Caco-2 (cell line): Measurements from ENCODE around the gene NADK. TPM values are rescaled to one million over a fixed set of nuclear protein-coding genes. Genes with fewer than 3 reads are reported as not detected.

ENCODE experiments used
- BruUV-seq: library from RNA; stranded (reverse); fragments of 400-500 nt; replicated peaks from 2 replicates; lab custom pipeline; 2021; lab: Mats Ljungman, UMichigan
- CTCF ChIA-PET: fragments of 300-600 bp; sonication (Branson Sonifier 250); formaldehyde crosslinking; loops from one replicate; lab custom pipeline; 2022; ENCODE audit warnings: antibody characterized with exemption; lab: Charles Lee
- POLR2A ChIA-PET: fragments of 300-600 bp; sonication (Branson Sonifier 250); formaldehyde crosslinking; loops from one replicate; lab custom pipeline; 2022; ENCODE audit warnings: antibody characterized with exemption; lab: Charles Lee
- DNase-seq, 2 experiments: peaks; one replicate each; pipeline versions ENCODE4 v3.0.0 to v3.0.0-alpha.2; 2020 to 2022
- H3K27me3 ChIP-seq: replicated peaks from 2 replicates; pipeline ENCODE4 v1.6.0; 2011; ENCODE audit warnings: low read length; ENCODE audit not compliant: control insufficient read depth, insufficient read depth
- H3K36me3 ChIP-seq: 2 replicates; pipeline ENCODE4 v1.5.1; 2011; ENCODE audit warnings: low read length; ENCODE audit not compliant: control insufficient read depth, insufficient read depth
- H3K4me1 ChIP-seq: fragments of 250-450 bp; sonication (Bioruptor Pico); 2 replicates; pipeline ENCODE4 v1.5.1; 2020; ENCODE audit warnings: mild to moderate bottlenecking
- H3K4me3 ChIP-seq: 2 replicates; pipeline ENCODE4 v1.5.1; 2011; ENCODE audit warnings: low read depth, mild to moderate bottlenecking, control low read depth, low read length
- H3K9me3 ChIP-seq: fragments of 250-450 bp; sonication (Bioruptor Pico); 2 replicates; pipeline ENCODE4 v1.5.1; 2020; ENCODE audit warnings: mild to moderate bottlenecking, moderate library complexity
- H3K27ac Mint-ChIP-seq: one replicate; pipeline ENCODE4 v1.8.0; 2022; ENCODE audit warnings: mixed read lengths; ENCODE audit not compliant: unreplicated experiment
- H3K27me3 Mint-ChIP-seq: one replicate; pipeline ENCODE4 v1.8.0; 2022; ENCODE audit warnings: mixed read lengths; ENCODE audit not compliant: insufficient read depth, unreplicated experiment
- H3K36me3 Mint-ChIP-seq: one replicate; pipeline ENCODE4 v1.8.0; 2022; ENCODE audit warnings: mild to moderate bottlenecking, mixed read lengths; ENCODE audit not compliant: insufficient read depth, unreplicated experiment
- H3K4me1 Mint-ChIP-seq: one replicate; pipeline ENCODE4 v1.8.0; 2022; ENCODE audit warnings: low read depth, mixed read lengths; ENCODE audit not compliant: unreplicated experiment
- H3K4me3 Mint-ChIP-seq: one replicate; pipeline ENCODE4 v1.8.0; 2022; ENCODE audit warnings: mild to moderate bottlenecking, moderate library complexity, mixed read lengths; ENCODE audit not compliant: unreplicated experiment
- H3K9me3 Mint-ChIP-seq: one replicate; pipeline ENCODE4 v1.8.0; 2022; ENCODE audit warnings: mixed read lengths; ENCODE audit not compliant: unreplicated experiment
- CTCF ChIP-seq, 2 experiments: fragments of 200-600 bp in 1 of 2; IDR thresholded peaks; 1 replicate in 1 of 2; 2 replicates in 1 of 2; pipeline versions ENCODE4 v1.5.1 to v1.8.0; 2011 to 2022; ENCODE audit warnings: antibody characterized with exemption in 1 of 2, control low read depth in 1 of 2, inconsistent platforms in 1 of 2, low read depth in 1 of 2, low read length in 1 of 2, mild to moderate bottlenecking in 1 of 2, moderate library complexity in 1 of 2; ENCODE audit not compliant: insufficient read depth in 1 of 2, severe bottlenecking in 1 of 2, unreplicated experiment in 1 of 2
- intact Hi-C: fragments of 100-400 bp; cut with micrococcal nuclease; formaldehyde crosslinking; loops from one replicate; pipeline ENCODE4 v1.10.0; 2022; ENCODE audit not compliant: unreplicated experiment
- total RNA-seq: library from RNA; stranded (reverse); gene quantifications from 2 replicates; pipeline ENCODE4 v1.2.3, GENCODE V29; 2022

NADK gene
- total RNA-seq, 1 experiment from 2014 or later = 85.8 TPM

GRCh38 chr1:1758059-1758621 lies 20.1 kb downstream of the NADK start:
- no peaks in the 10 kb centered on the region for H3K9me3 Mint-ChIP-seq
- CTCF ChIA-PET = no interaction called here
- H3K4me1 Mint-ChIP-seq = no peaks in the 10 kb centered on the region
- H3K36me3 Mint-ChIP-seq = peaks cover 57% of the 10 kb centered on the region
- POLR2A ChIA-PET = no interaction called here
- intact Hi-C loops = no loop called here
- no peaks in the 10 kb centered on the region for H3K4me1 ChIP-seq
- H3K27me3 ChIP-seq = no peaks in the 10 kb centered on the region
- no peak overlapping the region for H3K4me3 ChIP-seq
- no peaks in the 10 kb centered on the region for H3K9me3 ChIP-seq
- H3K27me3 Mint-ChIP-seq = no peaks in the 10 kb centered on the region
- no peak for DNase-seq
- no TSS peak for BruUV-seq
- no peak for TF ChIP-seq CTCF (IDR thresholded peaks at IDR 0.05; ENCODE audit: insufficient read depth in 1 of 2, low read depth in 1 of 2, low read length in 1 of 2, severe bottlenecking in 1 of 2, unreplicated experiment in 1 of 2)
- H3K36me3 ChIP-seq = no peaks in the 10 kb centered on the region; the same call in 1 of the 2 replicates
- H3K27ac Mint-ChIP-seq = no peak overlapping the region
- H3K4me3 Mint-ChIP-seq = no peak overlapping the region

- intact Hi-C loops = no loop called here
- no peak for TF ChIP-seq CTCF (IDR thresholded peaks at IDR 0.05; ENCODE audit: insufficient read depth in 1 of 2, low read depth in 1 of 2, low read length in 1 of 2, severe bottlenecking in 1 of 2, unreplicated experiment in 1 of 2)
- H3K36me3 Mint-ChIP-seq = peaks cover 52% of the 10 kb centered on the region
- no TSS peak for BruUV-seq
- Histone ChIP-seq H3K4me1 (no peaks in the 10 kb centered on the region), H3K27me3 (no peaks in the 10 kb centered on the region), H3K4me3 (no peak overlapping the region), H3K36me3 (no peaks in the 10 kb centered on the region; the same call in 1 of the 2 replicates), H3K9me3 (no peaks in the 10 kb centered on the region)
- ChIA-PET CTCF (no interaction called here), POLR2A (no interaction called here)
- H3K27ac Mint-ChIP-seq = no peak overlapping the region
- no peaks in the 10 kb centered on the region for H3K4me1 Mint-ChIP-seq
- no peaks in the 10 kb centered on the region for H3K9me3 Mint-ChIP-seq
- H3K27me3 Mint-ChIP-seq = no peaks in the 10 kb centered on the region
- H3K4me3 Mint-ChIP-seq = no peak overlapping the region
- DNase-seq = no peak
Observed at GRCh38 chr1:1757422-1758058, 20.7 kb downstream of the NADK start.

GRCh38 chr1:1756661-1757421 lies 21.4 kb downstream of the NADK start:
- no peak overlapping the region for H3K27ac Mint-ChIP-seq
- no peak overlapping the region for H3K4me3 Mint-ChIP-seq
- H3K9me3 Mint-ChIP-seq = no peaks in the 10 kb centered on the region
- no peaks in the 10 kb centered on the region for H3K4me1 Mint-ChIP-seq
- H3K27me3 ChIP-seq = no peaks in the 10 kb centered on the region
- intact Hi-C loops = no loop called here
- H3K9me3 ChIP-seq = no peaks in the 10 kb centered on the region
- no TSS peak for BruUV-seq
- ChIA-PET POLR2A (no interaction called here), CTCF (no interaction called here)
- DNase-seq = no peak
- no peaks in the 10 kb centered on the region; the same call in 1 of the 2 replicates for H3K36me3 ChIP-seq
- TF ChIP-seq CTCF (IDR thresholded peaks at IDR 0.05; ENCODE audit: insufficient read depth in 1 of 2, low read depth in 1 of 2, low read length in 1 of 2, severe bottlenecking in 1 of 2, unreplicated experiment in 1 of 2) = no peak
- no peaks in the 10 kb centered on the region for H3K4me1 ChIP-seq
- no peak overlapping the region for H3K4me3 ChIP-seq
- H3K36me3 Mint-ChIP-seq = peaks cover 47% of the 10 kb centered on the region
- H3K27me3 Mint-ChIP-seq = no peaks in the 10 kb centered on the region
